Activated B cell treated with CpG ODN at 0.5 μM for 24 hours (primary cell): Measurements from ENCODE around the gene ANKRD17. TPM values are rescaled to one million over a fixed set of nuclear protein-coding genes. Genes with fewer than 3 reads are reported as not detected.

Experiments
- ATAC-seq: fragments of 200-7000 bp; cut with Tn5 transposase; one replicate; pipeline ENCODE4 v1.10.0; 2021; ENCODE audit warnings: low read depth, mild to moderate bottlenecking, moderate library complexity
- CTCF ChIA-PET: fragments of 350-600 bp; sonication (Branson Sonifier 250); formaldehyde crosslinking; loops from one replicate; lab custom pipeline; 2021; ENCODE audit warnings: antibody characterized with exemption; lab: Charles Lee
- POLR2A ChIA-PET: fragments of 350-600 bp; sonication (Branson Sonifier 250); formaldehyde crosslinking; loops from one replicate; lab custom pipeline; 2021; ENCODE audit warnings: antibody characterized with exemption; lab: Charles Lee
- DNase-seq: peaks from one replicate; pipeline ENCODE4 v3.0.0; 2022
- H3K27ac Mint-ChIP-seq: one replicate; pipeline ENCODE4 v1.8.0; 2020; ENCODE audit warnings: mixed read lengths
- H3K27me3 Mint-ChIP-seq: one replicate; pipeline ENCODE4 v1.8.0; 2021; ENCODE audit warnings: mixed read lengths
- H3K36me3 Mint-ChIP-seq: one replicate; pipeline ENCODE4 v1.8.0; 2021; ENCODE audit warnings: low read depth, mixed read lengths
- H3K4me1 Mint-ChIP-seq: one replicate; pipeline ENCODE4 v1.8.0; 2021; ENCODE audit warnings: mixed read lengths
- H3K4me3 Mint-ChIP-seq: one replicate; pipeline ENCODE4 v1.8.0; 2020; ENCODE audit warnings: mild to moderate bottlenecking, mixed read lengths
- H3K9me3 Mint-ChIP-seq: one replicate; pipeline ENCODE4 v1.8.0; 2020; ENCODE audit warnings: mixed read lengths
- intact Hi-C: fragments of 100-400 bp; cut with micrococcal nuclease; formaldehyde crosslinking; loops from one replicate; pipeline ENCODE4 v1.15.1; 2024
- total RNA-seq: library from RNA; stranded (reverse); gene quantifications from 2 replicates; pipeline ENCODE4 v1.2.3, GENCODE V29; 2022
- TF ChIP-seq, protein P1 (sequence below): fragments of 200-600 bp; IDR thresholded peaks from one replicate; pipeline ENCODE4 v1.8.0; 2022; ENCODE audit warnings: antibody characterized with exemption, mild to moderate bottlenecking

ANKRD17 gene
- total RNA-seq, 1 donor from 2014 or later: 61.4 TPM

DNA sequence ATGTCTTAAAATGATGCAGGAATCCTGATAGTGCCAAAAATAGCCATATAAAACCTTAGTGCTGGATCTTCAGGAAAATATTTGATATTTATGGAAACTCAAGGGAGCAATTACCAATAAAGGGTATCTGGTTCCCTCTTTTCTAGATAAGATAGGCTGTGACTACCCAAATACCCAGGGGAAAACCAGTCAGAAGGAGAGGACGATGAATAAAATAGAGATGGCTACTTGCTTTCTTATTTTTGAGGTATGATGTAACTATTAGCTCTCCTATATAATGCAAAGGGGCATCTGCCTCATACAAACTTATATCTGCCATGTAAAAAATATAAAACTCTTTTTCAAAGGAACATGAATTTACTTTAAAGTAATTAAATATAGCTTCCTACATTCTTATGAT, 165.7 kb downstream of the ANKRD17 start:
- H3K36me3 Mint-ChIP-seq: peaks cover 55% of the 10 kb centered on the region
- ChIA-PET POLR2A (interaction anchor here (0.7 kb wide), 1 partner anchor 12 kb away, joined by 7 read pairs; no protein-coding TSS in a partner anchor), CTCF (no interaction called here)
- DNase-seq: no peak
- no peaks in the 10 kb centered on the region for H3K27me3 Mint-ChIP-seq
- no peaks in the 10 kb centered on the region for H3K4me1 Mint-ChIP-seq
- TF ChIP-seq, protein P1, sequence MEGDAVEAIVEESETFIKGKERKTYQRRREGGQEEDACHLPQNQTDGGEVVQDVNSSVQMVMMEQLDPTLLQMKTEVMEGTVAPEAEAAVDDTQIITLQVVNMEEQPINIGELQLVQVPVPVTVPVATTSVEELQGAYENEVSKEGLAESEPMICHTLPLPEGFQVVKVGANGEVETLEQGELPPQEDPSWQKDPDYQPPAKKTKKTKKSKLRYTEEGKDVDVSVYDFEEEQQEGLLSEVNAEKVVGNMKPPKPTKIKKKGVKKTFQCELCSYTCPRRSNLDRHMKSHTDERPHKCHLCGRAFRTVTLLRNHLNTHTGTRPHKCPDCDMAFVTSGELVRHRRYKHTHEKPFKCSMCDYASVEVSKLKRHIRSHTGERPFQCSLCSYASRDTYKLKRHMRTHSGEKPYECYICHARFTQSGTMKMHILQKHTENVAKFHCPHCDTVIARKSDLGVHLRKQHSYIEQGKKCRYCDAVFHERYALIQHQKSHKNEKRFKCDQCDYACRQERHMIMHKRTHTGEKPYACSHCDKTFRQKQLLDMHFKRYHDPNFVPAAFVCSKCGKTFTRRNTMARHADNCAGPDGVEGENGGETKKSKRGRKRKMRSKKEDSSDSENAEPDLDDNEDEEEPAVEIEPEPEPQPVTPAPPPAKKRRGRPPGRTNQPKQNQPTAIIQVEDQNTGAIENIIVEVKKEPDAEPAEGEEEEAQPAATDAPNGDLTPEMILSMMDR: no peak
- no peak overlapping the region for H3K27ac Mint-ChIP-seq
- no peaks in the 10 kb centered on the region for H3K9me3 Mint-ChIP-seq
- no peak for ATAC-seq
- intact Hi-C loops: no loop called here
- no peak overlapping the region for H3K4me3 Mint-ChIP-seq

DNA sequence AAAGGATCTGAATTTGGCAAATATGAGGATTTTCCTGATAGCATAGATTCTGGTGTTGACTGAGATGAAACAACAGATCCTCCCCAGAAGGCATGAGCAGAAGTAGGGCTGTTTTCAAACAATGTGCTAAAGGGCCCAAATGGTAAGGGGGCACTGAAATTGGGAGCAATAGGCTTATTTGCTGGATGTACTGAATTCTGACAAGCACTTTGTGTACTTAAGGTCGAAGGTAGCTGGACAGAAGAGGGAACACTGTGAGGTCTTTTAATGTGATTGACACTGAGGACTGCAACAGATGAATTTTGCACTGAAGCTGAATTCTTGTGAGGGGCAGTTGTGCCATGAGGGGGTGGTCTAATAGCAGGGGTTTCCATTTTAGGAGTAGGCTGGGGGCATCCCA, 167.9 kb downstream of the ANKRD17 start:
- intact Hi-C loops: no loop called here
- H3K27ac Mint-ChIP-seq: no peak overlapping the region
- ATAC-seq: no peak
- no peaks in the 10 kb centered on the region for H3K9me3 Mint-ChIP-seq
- no peak for DNase-seq
- ChIA-PET CTCF (no interaction called here), POLR2A (no interaction called here)
- peaks cover 43% of the 10 kb centered on the region for H3K36me3 Mint-ChIP-seq
- H3K4me1 Mint-ChIP-seq: peaks cover 13% of the 10 kb centered on the region
- no peak overlapping the region for H3K4me3 Mint-ChIP-seq
- TF ChIP-seq, protein P1: no peak
- no peaks in the 10 kb centered on the region for H3K27me3 Mint-ChIP-seq

DNA sequence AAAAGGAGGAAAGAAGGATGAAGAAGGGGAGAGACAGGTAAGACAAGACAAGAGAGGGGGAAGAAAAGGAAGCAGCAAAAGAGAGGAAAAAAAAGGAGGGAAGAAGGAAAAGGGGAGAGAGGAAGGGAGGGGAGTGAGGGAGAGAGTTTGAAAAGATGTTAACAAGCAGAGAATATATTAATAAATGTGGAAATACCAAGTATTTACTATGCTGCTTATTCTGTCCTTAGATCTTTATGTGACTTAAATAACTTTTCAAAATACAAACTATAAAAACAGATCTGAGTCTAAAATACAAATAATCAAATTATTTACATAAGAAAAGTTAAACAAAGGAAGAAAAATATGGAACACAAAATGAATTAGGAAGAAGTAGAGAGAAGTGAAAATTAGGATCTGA, 170.7 kb downstream of the ANKRD17 start:
- Mint-ChIP-seq H3K27me3 (no peaks in the 10 kb centered on the region), H3K36me3 (peaks cover 42% of the 10 kb centered on the region), H3K27ac (peak overlapping the region; percentile 25), H3K9me3 (no peaks in the 10 kb centered on the region), H3K4me1 (peaks cover 15% of the 10 kb centered on the region), H3K4me3 (no peak overlapping the region)
- TF ChIP-seq, protein P1: no peak
- ATAC-seq (no peak), DNase-seq (no peak)
- intact Hi-C loops: no loop called here
- CTCF ChIA-PET: no interaction called here
- POLR2A ChIA-PET: no interaction called here

DNA sequence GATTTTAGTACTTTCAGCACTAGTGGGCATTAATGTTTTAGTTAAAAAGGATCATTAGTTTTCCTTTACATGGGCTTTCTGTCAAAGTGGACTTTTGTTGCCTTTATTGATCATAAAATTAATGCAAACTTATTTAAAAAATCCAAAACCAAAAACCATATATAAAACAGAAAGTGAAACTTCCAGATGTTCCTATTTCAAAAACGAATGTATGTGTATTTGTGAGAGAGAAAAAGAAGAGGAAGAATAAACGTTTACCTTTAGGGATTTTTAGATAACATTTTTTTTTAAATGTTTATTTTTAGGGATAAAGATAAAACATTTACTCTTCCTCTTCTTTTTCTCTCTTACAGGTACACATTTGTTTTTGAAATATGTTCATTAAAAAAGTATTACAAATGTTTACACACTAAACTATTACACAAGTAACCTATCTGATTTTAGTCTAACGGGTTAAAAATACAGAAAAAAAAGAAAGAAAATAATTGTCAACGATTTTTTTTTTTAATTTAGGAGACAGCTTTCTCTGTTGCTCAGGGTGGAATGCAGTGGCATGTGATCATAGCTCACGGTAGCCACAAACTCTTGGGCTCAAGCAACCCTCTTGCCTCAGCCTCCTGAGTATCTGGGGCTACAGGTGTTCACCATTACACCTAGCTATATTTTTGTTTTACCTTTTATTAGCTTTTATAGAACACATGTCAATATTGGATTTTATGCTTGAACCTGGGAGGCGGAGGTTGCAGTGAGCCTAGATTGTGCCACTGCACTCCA, 172.3 kb downstream of the ANKRD17 start:
- ChIA-PET POLR2A (interaction anchor here (1.1 kb wide), 1 partner anchor 172 kb away, joined by 4 read pairs; the partner anchor contains the start of gene ANKRD17), CTCF (no interaction called here)
- H3K27ac Mint-ChIP-seq: no peak overlapping the region
- TF ChIP-seq, protein P1: no peak
- intact Hi-C loops: no loop called here
- H3K4me3 Mint-ChIP-seq: peak overlapping the region; percentile 48
- DNase-seq: no peak
- H3K36me3 Mint-ChIP-seq: peaks cover 40% of the 10 kb centered on the region
- peaks cover 15% of the 10 kb centered on the region for H3K4me1 Mint-ChIP-seq
- H3K9me3 Mint-ChIP-seq: no peaks in the 10 kb centered on the region
- no peak for ATAC-seq
- no peaks in the 10 kb centered on the region for H3K27me3 Mint-ChIP-seq

DNA sequence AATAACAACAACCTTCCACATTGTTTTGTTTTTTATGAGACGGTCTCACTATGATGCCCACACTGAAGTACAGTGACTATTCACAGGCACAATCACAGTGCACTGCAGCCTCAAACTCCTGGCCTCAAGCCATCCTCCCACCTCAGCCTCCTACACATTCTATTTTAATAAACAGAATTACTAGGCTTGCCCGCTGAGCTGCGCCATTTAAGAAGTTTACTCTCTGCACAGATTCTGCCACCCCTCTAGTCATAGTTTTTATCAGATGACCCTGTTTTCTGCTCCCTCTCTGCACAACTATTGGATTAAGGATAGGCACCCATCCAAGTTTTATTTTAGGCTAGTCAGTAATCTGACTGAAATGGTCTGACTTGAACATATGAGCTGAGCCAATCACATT, 177.8 kb downstream of the ANKRD17 start:
- no peaks in the 10 kb centered on the region for H3K27me3 Mint-ChIP-seq
- no peak overlapping the region for H3K4me3 Mint-ChIP-seq
- intact Hi-C loops: no loop called here
- TF ChIP-seq, protein P1: no peak
- CTCF ChIA-PET: no interaction called here
- peaks cover 3% of the 10 kb centered on the region for H3K4me1 Mint-ChIP-seq
- POLR2A ChIA-PET: interaction anchor here (0.5 to 1.4 kb wide), 3 partner anchors 8 to 178 kb away, joined by 3 to 4 read pairs (median 3); partner anchors contain the start of genes ANKRD17 and COX18
- H3K36me3 Mint-ChIP-seq: peaks cover 61% of the 10 kb centered on the region
- DNase-seq: no peak
- no peak overlapping the region for H3K27ac Mint-ChIP-seq
- ATAC-seq: no peak
- no peaks in the 10 kb centered on the region for H3K9me3 Mint-ChIP-seq
